ENCODE data around the gene FBXW9.
"Not testable (repeated sequence)": the region's sequence is repeated elsewhere in the genome, so short reads cannot be mapped to it uniquely, and the experiment has no call there.

FBXW9 gene

DNA sequence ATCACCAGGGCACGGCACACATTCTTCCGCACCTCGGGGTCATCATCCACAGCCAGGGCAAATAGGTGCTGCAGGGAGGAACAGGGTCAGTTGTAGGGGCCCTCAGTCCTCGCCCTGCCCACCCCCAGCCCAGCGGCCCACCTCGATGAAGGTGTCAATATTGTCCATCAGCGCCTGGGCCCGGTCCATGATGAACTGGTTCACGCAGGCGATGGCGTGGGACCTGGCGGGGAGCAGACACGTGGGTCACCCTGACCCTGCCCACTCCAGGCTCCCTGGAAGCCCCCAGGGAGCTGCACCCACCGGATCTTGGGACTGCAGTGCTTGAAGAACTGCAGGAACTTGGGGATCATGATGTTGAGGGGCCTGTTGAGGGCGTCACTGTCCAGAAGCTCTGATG, 18.7 kb upstream of the FBXW9 start:
- DNase-seq (ENCODE audit: low read depth), result no peak

DNA sequence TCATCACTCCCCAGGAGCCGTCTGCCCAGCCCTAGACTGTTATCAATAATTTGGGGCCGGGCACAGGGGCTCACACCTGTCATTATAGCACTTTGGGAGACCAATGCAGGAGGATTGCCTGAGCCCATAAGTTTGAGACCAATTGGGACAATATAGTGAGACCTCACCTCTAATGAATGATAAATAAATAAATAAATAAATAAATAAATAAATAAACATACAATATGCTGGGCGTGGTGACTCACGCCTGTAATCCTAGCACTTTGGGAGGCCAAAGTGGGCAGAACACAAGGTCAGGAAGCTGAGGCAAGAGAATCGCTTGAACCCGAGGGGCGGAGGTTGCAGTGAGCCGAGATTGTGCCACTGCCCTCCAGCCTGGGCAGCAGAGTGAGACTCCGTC, 16.9 kb upstream of the FBXW9 start:
- not testable (repeated sequence) for DNase-seq (ENCODE audit: low read depth)

DNA sequence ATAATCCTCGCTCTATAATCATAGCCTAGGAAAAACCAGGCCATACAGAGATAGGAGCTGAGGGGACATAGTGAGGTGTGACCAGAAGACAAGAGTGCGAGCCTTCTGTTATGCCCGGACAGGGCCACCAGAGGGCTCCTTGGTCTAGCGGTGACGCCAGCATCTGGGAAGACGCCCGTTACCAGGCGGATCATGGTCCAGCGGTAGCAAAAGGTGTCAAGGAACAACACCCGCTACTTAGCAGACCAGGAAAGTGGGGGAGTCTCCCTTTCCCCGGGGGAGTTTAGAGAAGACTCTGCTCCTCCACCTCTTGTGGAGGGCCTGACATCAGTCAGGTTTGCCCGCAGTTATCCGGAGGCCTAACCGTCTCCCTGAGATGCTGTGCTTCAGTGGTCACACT, 15.6 kb upstream of the FBXW9 start:
- not testable (repeated sequence) for DNase-seq (ENCODE audit: low read depth)

DNA sequence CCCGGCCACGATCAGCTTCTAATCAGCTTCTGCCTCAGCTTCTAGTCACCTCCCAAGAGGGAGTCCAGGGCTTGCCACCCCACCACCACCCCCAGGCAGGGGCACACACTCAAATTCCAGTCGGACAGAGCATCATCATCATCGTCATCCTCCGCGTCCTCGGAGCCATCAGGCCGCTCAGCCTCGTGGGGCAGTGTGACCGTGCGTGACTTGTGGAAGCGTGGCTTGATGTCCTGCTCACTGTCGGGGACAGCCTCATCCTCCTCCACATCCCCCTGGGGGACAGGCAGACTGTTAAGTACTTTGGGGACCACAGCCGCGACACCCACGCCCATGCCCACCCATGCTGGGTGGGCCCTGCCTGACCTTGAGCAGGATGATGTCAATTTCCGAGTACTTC, 14.8 kb upstream of the FBXW9 start:
- no peak for DNase-seq (ENCODE audit: low read depth)

DNA sequence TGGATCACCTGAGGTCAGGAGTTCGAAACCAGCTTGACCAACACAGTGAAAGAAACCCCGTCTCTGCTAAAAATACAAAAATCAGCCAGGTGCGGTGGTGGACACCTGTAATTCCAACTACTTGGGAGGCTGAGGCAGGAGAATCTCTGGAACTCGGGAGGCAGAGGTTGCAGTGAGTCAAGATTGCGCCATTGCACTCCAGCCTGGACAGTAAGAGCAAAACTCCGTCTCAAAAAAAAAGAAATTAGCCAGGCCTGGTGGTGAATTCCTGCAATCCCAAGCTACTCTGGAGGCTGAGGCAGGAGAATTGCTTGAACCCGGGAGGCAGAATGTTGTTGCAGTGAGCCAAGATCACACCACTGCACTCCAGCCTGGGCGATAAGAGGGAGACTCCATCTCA, 12.2 kb upstream of the FBXW9 start:
- DNase-seq (ENCODE audit: low read depth), result no peak

DNA sequence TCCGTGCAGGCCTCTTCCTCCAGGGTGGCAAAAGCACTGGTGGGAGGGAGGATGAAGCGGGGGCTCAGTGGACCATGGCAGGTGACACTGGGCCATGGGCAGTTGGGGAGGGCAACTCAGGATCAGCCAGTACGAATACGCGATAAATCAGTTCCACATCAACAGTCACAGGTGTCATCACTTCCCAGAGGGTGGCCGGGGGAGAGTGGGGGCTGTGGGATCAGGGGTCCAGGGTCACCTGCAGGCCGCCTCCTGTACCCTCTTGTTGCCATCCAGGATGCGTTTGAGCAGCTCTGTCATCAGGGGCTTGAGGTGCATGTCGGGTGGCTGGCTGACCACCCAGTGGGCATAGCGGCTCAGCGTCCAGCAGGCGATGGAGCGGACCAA, 9.9 kb upstream of the FBXW9 start:
- no peak for DNase-seq (ENCODE audit: low read depth)

DNA sequence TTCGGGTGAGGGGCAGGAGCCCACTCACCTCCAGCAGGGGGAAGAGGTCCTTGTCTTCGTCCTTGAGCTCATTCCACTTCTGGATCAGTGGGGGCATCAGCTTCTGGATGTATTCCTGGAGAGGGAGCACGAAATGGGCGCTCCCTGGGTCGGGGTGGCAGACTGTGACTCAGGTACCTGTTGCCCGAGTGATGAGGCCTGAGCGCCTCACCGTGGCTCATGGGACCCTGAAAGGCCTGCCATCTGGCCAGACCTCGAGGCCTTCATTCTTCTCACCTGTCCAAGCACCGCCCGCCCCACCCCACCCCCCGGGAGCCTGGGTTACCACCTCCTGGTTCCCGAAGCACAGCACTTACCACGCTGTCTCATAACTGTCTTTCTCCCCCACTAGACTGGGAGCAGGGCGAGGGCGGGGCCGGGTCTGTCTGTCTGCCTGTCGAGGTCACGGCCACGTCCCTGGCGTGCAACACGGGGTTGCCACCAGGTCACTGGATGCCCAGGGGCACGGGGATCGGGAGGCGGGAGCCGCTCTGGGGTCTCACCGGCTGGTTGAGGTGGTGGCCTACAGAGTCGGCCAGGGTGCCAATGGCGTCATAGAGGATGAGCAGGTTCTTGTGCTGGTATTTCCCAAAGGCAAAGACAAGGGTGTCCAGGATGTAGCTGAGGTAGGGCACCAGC, 9.4 kb upstream of the FBXW9 start:
- DNase-seq (ENCODE audit: low read depth), result no peak

DNA sequence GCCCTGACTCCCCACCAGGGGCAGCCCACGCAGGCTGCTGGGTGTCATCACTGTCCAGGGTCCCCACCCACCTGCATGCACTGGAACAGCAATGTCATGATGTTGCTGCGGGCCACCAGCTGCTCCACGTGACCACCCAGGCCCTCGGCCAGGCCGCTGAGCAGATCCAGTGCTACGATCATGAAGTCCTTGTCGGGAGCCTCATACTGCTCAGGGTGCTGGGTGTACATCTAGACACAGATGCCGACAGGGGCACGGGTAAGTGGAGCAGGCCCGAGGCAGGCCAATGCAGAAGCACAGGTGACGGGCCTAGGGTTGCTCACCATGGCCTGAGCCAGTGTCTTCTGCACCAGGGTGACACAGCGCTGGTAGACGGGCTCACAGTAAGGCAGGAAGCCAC, 8.7 kb upstream of the FBXW9 start:
- no peak for DNase-seq (ENCODE audit: low read depth)

DNA sequence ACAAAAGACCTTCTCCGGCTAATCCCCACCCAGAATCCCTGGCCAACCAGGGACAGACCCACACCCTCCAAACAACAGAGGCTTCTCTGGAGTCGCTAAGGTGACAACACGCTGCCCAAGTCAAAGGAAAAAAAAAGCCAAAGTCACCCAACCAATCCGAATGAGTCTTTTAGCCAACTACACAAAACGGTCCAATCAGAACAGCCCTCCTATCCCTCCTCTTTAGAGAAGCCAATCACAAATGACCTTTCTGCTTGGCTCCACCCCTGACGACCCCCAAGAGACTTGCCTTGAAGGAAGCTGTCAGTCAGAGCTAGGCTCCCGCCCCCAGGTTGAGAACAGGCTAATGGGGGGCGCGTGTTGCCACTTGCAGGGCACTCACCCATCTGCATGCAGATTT, 6.6 kb upstream of the FBXW9 start:
- no peak for DNase-seq (ENCODE audit: low read depth)

DNA sequence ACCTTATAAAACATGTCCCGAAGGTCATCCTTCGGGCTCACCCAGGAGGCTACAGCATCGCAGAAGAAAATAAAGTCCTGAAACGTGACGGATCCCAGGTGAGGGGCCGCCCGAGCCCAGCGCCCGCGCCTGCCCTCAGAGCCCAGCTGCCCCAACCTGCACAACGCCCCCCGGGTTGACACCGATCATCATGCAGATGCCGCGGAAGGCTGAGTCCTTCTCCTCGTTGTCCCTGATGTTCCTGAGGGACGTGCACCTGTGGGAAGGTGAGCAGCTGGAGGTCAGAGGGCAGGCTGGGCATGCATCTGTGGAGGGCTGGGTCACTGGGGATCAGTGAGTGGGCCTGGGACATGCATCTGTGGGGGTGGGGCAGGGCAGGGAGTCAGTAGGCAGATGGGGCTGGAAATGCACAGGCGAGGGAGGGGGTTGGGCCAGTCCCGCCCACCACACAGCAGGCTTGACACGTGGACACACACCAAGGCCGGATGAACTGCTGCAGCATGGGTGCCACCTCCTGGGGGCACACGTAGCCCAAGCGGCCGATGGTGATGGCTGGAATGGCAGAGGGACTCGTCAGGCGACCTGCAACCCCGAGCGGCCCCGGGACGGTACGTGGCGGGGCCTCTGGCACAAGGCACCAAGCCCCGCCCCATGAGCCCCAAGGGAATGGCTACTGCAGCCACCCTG, 5.3 kb upstream of the FBXW9 start:
- no peak for DNase-seq (ENCODE audit: low read depth)

DNA sequence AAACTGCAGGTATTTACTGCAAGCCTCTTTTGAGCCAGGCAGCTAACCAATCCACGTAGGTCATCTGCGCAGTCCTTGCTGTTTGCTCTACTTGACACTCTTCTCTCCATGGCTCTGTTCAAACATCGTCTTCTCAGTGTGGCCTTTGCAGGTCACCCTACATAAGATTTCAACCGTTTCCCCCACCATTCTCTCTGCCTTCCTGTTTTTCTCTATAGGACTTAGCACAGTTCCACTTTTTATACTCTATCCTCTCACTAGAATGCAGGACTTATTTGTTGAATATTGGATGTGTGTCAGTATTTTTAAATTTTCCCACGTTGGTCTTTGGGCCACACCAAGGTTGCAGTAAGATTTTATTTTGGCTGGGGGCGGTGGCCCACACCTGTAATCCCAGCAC, 1.7 kb upstream of the FBXW9 start:
- no peak for DNase-seq (ENCODE audit: low read depth)

DNA sequence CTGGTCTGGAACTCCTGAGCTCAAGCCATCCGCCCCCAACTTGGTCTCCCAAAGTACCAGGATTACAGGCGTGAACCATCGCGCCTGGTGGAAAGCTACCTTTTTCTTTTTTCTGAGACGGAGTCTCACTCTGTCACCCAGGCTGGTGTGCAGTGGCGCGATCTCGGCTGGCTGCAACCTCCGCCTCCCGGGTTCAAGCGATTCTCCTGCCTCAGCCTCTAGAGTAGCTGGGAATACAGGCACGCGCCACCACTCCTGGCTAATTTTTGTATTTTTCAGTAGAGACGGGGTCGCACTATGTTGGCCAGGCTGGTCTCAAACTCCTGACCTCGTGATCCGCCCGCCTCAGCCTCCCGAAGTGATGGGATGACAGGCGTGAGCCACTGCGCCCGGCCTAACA, 994 bp upstream of the FBXW9 start:
- DNase-seq (ENCODE audit: low read depth), result not testable (repeated sequence)

DNA sequence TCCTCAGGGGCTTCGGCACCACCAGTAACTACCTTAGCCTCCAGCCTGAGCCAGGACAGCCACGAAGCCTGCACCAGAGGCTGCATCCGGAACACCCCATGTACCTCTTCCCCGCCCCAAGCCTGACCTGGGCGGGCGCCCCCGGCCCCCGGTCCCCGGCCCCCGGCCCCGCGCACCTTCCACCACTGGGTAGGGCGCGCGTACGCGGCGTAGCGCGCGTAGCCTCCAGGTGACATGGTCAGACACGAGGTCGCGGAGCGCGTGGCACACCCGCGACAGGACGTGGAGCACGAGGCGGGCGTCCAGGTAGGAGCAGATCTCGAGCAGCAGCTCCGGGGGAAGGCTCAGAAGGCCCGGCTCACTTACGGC, 450 bp downstream of the FBXW9 start:
- DNase-seq (ENCODE audit: low read depth), result no peak

DNA sequence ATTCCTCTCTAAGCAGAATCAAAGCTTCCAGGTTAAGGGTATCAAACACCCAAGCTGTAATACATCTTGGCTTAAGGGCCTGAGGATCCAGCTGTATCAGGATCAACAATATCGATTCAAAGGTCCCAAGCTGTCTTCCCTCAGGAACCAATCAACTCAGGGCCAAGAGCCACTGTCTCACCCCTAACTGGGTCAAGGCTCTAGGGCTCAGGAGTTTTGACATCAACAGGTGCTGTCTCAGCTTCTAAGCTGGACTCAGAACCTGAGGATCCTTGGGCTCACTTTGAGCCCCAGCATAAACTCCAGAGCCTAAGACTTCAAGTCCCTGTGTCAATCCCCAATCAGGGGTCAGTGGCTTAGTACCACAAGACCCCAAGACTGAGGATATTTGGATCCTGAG, 917 bp downstream of the FBXW9 start:
- no peak for DNase-seq (ENCODE audit: low read depth)

DNA sequence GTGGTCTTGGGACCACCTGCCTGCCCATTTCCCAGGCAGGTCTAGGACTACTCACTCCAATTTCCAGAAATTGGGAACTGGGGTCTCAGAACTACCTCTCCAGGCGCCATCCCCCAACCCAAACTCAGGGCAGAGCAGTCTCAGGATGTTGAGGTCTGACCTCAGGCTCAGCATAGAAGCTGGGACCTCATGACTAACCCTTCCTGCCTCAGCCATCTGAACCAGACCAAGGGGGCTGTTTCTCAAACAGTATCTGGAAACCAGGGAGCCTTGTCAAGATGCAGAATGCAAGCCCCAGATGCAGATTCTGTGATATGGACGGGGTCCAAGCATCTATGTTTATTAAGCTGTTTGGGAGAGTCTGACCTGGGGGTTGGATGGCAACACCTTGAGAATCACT, 1.3 kb downstream of the FBXW9 start:
- no peak for DNase-seq (ENCODE audit: low read depth)

DNA sequence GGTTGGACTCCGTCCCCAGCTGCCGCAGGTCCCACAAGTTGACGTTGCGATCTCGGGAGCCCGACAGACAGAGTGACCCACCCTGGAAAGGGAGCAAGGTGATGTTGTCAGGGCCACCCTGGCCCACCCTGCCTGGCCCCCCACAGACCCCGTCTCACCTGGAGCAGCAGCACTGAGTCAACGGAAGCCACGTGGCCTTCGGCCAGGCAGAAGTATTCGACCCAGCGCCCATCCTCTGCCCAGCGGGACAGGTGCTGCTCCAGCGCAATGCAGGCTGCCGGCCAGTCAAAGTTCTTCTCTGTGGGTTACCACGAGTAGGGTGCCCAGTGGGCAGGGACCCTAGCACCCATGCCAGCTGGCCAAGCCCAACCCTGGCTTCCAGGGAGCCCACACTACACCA, 1.8 kb downstream of the FBXW9 start:
- DNase-seq (ENCODE audit: low read depth), result no peak

DNA sequence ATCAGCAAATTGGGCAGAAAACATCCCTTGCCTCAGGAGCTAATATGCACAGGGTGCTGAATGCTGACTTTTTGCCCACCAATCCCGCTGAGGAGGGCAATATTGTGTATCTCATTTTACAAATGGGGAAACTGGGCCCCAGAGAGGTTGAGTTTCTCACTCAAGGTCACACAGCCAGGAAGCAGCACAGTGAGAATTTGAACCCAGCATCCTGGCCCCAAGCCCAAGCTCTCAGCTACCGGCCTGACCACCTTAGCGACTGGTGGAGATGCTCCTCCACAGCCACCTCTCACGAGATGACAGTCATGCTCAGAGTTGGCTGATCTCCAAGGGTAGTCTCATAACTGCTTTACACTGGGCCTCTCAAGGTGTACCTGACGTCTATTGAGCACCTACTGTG, 3.5 kb downstream of the FBXW9 start:
- no peak for DNase-seq (ENCODE audit: low read depth)

DNA sequence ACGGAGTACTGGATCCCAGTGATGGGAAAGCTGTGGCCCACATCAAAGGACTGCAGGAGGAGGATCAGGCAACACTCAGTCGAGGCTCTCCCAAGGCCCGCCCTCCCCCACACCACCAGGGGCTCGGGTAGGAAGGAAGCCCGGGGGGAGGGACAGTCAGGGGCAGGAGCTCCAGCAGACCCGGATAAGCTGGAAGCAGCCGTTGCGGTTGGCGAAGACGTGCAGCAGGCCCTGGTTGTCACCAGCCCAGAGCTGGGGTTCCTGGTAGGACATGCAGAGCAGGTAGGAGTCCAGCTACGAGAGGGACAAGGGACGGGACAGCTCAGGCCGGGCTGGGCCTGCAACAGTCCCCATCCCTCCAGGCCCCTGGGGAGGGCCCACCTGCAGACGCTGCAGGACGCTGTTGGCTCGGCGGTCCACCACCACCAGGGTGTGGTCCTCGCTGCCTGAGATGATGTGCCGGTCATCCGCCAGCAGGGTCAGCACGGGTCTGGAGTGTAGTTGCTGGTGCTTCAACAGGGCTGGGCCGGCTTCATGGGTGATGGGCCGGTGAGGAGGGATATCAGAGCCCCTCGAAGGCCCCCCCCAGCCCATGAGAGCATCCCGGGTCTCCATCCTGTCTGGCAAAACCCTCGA, 6.7 kb downstream of the FBXW9 start:
- DNase-seq (ENCODE audit: low read depth), result no peak

DNA sequence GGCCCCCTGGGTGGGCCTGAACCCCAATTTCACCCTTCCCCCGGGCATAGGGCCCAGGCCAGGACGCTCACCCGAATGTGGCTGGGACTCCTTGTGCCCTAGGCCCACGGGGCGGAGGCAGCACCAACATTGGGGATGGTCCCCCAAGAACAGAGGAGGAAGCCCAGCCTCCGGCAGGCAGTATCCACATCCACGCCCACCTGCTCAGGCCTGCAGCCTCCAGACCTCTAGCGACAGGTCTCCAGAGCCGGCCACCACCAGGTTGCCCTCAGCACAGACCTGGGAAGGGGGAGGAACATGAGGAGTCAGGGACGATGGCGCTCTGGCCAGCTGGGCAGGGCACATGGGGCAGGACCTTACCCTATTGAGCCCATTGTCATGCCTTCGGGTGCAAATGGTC, 7.4 kb downstream of the FBXW9 start:
- DNase-seq (ENCODE audit: low read depth), result no peak

DNA sequence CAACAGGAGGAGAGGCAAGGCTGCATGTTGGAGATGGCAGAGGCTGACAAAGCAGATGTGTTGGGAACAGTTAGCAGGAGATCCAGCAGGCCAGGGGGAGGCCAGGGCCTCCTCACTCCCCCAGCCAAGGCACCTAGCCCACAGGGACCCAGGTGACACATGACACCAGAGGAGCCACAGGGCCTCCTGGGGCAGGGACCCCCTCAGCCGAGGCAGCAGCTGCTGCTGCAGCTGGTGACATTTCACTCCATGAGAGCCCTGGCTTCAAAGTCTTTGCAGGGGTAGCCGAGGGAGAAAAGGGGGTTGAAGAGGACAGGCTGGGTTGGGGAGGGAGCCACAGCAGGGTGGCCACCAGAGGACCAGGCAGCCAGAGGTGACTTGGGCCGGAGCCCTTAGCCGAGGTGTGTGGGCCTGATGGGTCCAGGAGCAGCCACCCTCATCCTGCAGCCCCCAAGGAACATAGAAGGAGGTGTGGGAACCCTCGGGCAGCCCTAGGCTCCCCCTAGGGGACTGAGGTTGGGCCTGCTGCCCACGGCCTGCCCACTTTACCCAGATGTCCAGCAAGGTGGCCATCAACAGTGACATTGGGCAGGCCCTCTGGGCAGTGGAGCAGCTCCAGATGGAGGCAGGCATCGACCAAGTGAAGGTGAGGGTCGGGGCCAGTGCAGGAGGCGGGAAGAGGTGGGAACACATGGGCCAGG, 8.8 kb downstream of the FBXW9 start, which contains the start of gene GNG14:
Gene GNG14 (plus strand): TSS at position 503 of the 701 bp plus-strand sequence. CDS start 51 bp downstream, at position 554.
- no peak for DNase-seq (ENCODE audit: low read depth)

DNA sequence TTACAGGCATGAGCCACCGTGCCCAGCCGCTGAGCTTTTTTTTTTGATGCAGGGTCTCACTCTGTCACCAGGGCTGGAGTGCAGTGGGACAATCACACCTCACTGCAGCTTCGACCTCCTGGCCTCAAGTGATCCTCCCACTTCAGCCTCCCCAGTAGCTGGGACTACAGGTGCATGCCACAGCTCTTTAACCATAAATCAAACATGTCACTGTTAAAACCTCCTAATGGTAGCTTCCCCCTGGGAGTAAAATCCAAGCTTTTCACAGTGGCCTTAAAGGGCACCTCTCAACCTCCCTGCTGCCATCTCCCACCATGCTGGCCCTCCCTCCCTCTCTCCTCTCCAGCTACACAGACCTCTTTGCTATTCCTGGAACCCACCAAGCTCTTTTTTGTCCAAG, 10.6 kb downstream of the FBXW9 start:
- no peak for DNase-seq (ENCODE audit: low read depth)

DNA sequence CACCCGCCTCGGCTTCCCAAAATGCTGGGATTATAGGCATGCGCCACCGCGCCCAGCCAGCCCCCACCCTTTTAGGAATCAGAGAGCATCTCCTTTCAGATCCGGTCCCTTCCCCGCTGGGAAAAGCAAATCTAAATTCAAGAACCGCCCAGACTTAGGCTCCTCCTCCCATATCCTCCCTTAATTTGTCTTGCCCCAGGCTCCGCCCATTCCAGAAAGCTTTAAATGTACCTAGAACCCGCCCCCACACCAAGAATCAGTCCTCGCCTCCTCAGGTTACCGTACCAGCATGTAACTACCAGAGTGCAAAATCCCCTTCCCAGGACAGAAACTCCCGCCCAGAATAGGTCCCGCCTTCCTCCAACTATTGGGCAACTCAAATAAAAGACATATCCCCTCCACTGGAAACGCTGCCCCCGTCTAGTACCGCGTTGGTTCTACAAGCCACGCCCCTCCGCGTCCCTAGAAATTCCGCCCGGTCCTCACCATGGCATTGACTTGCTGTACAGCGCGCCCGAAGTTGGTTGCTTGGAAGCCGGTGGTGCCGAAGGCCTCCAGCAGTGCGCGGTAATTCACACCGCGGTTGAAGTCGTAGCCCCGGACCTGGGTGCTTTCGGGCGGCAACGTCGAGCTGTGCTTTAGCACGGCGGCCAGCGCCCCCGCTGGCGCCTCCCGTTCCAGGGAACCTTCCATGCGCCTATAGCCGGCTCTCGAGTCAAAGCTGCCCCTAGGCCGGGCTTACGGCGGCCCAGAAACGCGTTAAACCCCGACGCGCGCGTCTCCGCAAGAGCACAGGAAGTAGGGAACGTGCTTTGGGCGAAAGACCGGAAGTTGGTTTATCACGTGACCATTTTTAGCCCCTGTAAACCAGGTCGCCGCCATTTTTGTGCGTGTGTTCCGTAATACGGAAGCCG, 15.1 kb downstream of the FBXW9 start, which contains the start of gene DHPS:
Gene DHPS (minus strand): TSS at position 807 of the 914 bp plus-strand sequence. CDS start 114 bp downstream, at position 693.
- peak; percentile 88 for DNase-seq (ENCODE audit: low read depth)
